Measurements from ENCODE around the gene BRMS1. TPM values are rescaled to one million over a fixed set of nuclear protein-coding genes. Genes with fewer than 3 reads are reported as not detected.

BRMS1 gene
- polyA plus RNA-seq, 1 experiment = 35.2 TPM

- ChIA-PET CTCF (no interaction called here), POLR2A (no interaction called here)
- Histone ChIP-seq H3K27me3 (ENCODE audit: control insufficient read depth, insufficient read depth, low read length) (peaks cover 30% of the 10 kb centered on the region), H3K27ac (ENCODE audit: low read depth, low read length) (no peak overlapping the region), H3K9me3 (ENCODE audit: control insufficient read depth, insufficient read depth, low read length) (no peaks in the 10 kb centered on the region; the same call in 1 of the 2 replicates), H3K4me3 (ENCODE audit: low read depth, low read length) (no peak overlapping the region)
- DNase-seq (ENCODE audit: low read depth, low spot score) = no peak
- no peak for TF ChIP-seq CTCF (IDR thresholded peaks at IDR 0.05; ENCODE audit: low read depth, low read length)
These were observed 50.0 kb downstream of the BRMS1 start for GRCh38 chr11:66294626-66295620.

- TF ChIP-seq CTCF (IDR thresholded peaks at IDR 0.05; ENCODE audit: low read depth, low read length) = no peak
- no peak overlapping the region for H3K27ac ChIP-seq (ENCODE audit: low read depth, low read length)
- H3K27me3 ChIP-seq (ENCODE audit: control insufficient read depth, insufficient read depth, low read length) = peaks cover 30% of the 10 kb centered on the region
- DNase-seq (ENCODE audit: low read depth, low spot score) = no peak
- H3K9me3 ChIP-seq (ENCODE audit: control insufficient read depth, insufficient read depth, low read length) = no peaks in the 10 kb centered on the region; the same call in 1 of the 2 replicates
- no peak overlapping the region for H3K4me3 ChIP-seq (ENCODE audit: low read depth, low read length)
- CTCF ChIA-PET = no interaction called here
- POLR2A ChIA-PET = no interaction called here
These were observed 50.9 kb downstream of the BRMS1 start for GRCh38 chr11:66293777-66294625.

- CTCF ChIA-PET = no interaction called here
- no peak for TF ChIP-seq CTCF (IDR thresholded peaks at IDR 0.05; ENCODE audit: low read depth, low read length)
- no peaks in the 10 kb centered on the region; the same call in 1 of the 2 replicates for H3K9me3 ChIP-seq (ENCODE audit: control insufficient read depth, insufficient read depth, low read length)
These were observed 51.6 kb downstream of the BRMS1 start for GRCh38 chr11:66293352-66293751.

GRCh38 chr11:66292543-66293332, 52.2 kb downstream of the BRMS1 start:
- Histone ChIP-seq H3K27ac (ENCODE audit: low read depth, low read length) (no peak overlapping the region), H3K4me3 (ENCODE audit: low read depth, low read length) (no peak overlapping the region), H3K9me3 (ENCODE audit: control insufficient read depth, insufficient read depth, low read length) (no peaks in the 10 kb centered on the region; the same call in 1 of the 2 replicates), H3K27me3 (ENCODE audit: control insufficient read depth, insufficient read depth, low read length) (peaks cover 27% of the 10 kb centered on the region)
- TF ChIP-seq CTCF (IDR thresholded peaks at IDR 0.05; ENCODE audit: low read depth, low read length) = no peak
- ChIA-PET CTCF (no interaction called here), POLR2A (no interaction called here)
- no peak for DNase-seq (ENCODE audit: low read depth, low spot score)

More at GRCh38 chr11:66293352-66293751, 51.6 kb downstream of the BRMS1 start:
- POLR2A ChIA-PET = no interaction called here
- Histone ChIP-seq H3K27me3 (ENCODE audit: control insufficient read depth, insufficient read depth, low read length) (peaks cover 30% of the 10 kb centered on the region), H3K27ac (ENCODE audit: low read depth, low read length) (no peak overlapping the region), H3K4me3 (ENCODE audit: low read depth, low read length) (no peak overlapping the region)
- no peak for DNase-seq (ENCODE audit: low read depth, low spot score)
